ENCODE measurements around the gene GLIPR2.

GRCh38 chr9:36119476-36119875 is 17.1 kb upstream of the GLIPR2 start:
- TF ChIP-seq GATA3 (IDR thresholded peaks at IDR 0.05; ENCODE audit: low read depth, low read length) (no peak), GATA2 (IDR thresholded peaks at IDR 0.05; ENCODE audit: low read depth, low read length) (no peak)
